ENCODE data around the gene TMEM185B.
A peak's percentile ranks its signal among the peaks of the same experiment; 100 is the strongest.

Gene TMEM185B

DNA sequence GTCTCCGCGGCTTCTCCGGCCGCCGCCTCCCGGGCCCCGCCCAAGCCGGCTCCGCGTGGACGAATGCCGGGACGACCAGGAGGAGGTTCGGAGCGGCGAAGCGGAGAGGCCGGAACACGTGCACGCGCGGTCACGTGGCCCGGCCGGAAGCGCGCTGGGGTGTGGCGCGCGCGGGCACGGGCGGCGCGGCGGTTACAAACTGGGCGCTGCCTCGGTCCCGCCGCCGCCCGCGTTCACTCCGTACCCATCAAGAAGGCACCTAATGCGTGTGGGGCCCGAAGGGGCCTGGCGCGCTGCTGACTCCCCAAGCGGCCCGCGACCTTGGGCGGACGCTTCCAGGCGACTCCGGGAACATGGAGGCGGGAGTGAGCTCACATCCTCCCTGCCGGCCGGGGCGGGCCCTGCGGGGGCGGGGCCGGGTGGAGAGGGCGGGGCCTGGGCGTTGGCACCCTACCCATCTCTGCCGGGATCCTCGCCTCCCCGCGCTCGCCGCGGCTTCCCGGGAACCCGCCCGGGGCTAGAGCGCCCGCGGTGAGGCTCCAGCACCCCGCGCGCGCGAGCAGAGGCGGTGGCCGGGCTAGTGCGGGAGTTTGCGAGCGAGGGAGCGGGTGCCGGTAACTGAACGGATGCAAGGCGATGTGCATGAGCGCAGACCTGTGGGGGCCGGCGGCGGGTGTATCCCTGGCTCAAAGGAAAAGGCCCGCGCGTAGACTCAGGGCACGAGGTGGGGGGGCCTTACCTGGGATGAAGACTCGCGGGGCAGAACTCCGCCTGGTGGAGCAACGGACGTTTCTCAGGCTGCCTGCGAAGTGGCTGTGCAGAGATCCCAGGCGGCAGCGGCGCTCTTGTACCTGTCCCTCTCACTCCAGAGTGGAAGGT lies at the start of gene TMEM185B:
Gene TMEM185B, minus strand, starts transcription at position 367 of the 879 bp plus-strand sequence. CDS start 424 bp downstream, outside the sequence.
- peak within 1 kb of the TSS; percentile 66 for H3K4me3 ChIP-seq (ENCODE audit: low read length)
- TF ChIP-seq, protein P1, sequence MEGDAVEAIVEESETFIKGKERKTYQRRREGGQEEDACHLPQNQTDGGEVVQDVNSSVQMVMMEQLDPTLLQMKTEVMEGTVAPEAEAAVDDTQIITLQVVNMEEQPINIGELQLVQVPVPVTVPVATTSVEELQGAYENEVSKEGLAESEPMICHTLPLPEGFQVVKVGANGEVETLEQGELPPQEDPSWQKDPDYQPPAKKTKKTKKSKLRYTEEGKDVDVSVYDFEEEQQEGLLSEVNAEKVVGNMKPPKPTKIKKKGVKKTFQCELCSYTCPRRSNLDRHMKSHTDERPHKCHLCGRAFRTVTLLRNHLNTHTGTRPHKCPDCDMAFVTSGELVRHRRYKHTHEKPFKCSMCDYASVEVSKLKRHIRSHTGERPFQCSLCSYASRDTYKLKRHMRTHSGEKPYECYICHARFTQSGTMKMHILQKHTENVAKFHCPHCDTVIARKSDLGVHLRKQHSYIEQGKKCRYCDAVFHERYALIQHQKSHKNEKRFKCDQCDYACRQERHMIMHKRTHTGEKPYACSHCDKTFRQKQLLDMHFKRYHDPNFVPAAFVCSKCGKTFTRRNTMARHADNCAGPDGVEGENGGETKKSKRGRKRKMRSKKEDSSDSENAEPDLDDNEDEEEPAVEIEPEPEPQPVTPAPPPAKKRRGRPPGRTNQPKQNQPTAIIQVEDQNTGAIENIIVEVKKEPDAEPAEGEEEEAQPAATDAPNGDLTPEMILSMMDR (conservative IDR thresholded peaks at IDR 0.05; ENCODE audit: low read length) = peak; percentile 31
- DNase-seq (ENCODE audit: low read depth) = peak; percentile 80

DNA sequence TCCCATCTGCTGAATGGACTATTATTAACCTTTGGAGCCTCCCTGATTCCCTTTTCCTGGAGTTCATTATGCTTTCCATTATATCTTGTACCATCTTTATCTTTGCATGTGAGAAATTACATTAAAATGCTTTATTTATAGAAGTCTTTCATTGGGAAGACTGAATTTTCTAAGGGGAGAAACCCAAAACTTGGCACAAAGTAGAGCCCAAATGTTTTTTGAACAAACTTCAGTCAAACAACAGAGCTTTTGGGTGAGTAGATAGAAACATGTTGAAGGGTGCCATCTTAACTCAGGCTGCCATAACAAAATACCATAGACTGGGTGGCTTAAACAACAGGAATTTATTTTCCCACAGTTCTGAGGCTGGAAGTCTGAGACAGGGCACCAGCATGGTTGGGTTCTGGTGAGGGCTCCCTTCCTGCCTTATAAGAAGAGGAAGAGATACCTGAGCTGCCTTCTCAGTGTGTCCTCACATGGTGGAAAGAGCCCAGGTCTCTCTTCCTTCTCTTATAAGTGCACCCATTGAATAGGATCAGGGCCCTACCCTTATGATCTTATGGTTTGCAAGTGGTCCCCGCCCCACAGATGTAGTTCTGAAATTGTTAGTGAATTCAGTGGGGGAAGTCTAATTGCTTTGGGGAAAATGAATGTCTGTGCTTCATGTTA lies 48.6 kb upstream of the TMEM185B start:
- DNase-seq (ENCODE audit: low read depth) = no peak
- TF ChIP-seq, protein P1 (conservative IDR thresholded peaks at IDR 0.05; ENCODE audit: low read length) = no peak
- H3K4me3 ChIP-seq (ENCODE audit: low read length) = no peak overlapping the region

DNA sequence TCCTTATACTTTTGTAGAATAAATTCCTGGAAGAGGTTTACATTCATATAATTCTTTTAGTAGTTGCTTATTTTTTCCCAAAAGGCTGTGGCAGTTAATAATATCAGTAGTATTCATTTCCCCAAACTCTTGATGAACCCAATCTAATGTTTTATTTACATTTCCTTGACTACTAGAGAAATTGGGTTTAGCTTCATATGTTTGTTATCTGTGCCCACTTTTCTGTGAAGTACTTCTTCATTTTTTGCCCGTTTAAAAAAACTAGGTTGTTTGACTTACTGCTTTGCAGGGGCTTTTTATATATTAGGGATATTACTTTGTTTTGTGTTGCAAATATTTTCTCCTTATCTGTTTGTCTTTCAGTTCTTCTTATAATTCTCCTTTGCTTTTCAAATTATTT lies 46.6 kb upstream of the TMEM185B start:
- no peak overlapping the region for H3K4me3 ChIP-seq (ENCODE audit: low read length)
- no peak for DNase-seq (ENCODE audit: low read depth)
- TF ChIP-seq, protein P1 (conservative IDR thresholded peaks at IDR 0.05; ENCODE audit: low read length) = no peak

DNA sequence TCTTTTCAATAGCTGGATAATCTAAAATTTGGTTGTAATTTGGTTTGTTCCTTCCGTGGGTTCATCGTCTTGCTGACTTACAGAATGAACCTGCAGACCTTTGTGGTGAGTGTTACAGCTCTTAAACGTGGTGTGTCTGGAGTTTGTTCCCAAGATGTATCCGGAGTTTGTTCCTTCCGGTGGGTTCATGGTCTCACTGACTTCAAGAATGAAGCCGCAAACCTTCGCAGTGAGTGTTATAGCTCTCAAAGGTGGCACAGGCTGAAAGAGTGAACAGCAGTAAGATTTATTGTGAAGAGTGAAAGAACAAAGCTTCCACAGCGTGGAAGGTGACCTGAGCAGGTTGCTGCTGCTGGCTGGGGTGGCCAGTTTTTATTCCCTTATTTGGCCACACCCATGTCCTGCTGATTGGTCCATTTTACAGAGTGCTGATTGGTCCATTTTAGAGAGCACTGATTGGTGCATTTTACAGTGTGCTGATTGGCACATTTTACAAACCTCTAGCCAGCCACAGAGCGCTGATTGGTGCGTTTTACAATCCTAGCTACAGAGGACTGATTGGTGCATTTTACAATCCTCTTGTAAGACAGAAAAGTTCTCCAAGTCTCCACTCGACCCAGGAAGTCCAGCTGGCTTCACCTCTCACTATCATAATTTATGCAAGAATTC lies 46.0 kb upstream of the TMEM185B start:
- TF ChIP-seq, protein P1 (conservative IDR thresholded peaks at IDR 0.05; ENCODE audit: low read length) = no peak
- no peak for DNase-seq (ENCODE audit: low read depth)
- no peak overlapping the region for H3K4me3 ChIP-seq (ENCODE audit: low read length)

DNA sequence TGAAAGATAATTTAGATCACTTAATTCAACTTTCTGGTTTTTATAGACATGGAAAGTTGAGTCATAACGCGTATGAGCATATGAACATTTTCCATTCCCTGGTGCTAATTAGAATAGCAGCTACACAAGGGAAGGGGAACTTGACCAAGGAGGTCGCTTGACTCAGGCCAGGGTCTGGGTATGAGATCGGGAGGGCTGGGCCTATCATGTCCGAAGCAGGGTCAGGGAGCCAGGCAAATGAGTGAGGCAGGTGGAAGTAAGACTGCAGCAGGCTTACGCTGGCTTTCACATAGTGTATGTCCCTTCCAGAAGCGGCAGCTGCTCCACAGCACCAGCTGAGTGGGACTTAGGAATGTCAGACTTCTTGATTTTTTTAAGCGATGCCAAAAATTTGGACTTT lies 44.1 kb upstream of the TMEM185B start:
- TF ChIP-seq, protein P1 (conservative IDR thresholded peaks at IDR 0.05; ENCODE audit: low read length) = no peak
- no peak overlapping the region for H3K4me3 ChIP-seq (ENCODE audit: low read length)
- DNase-seq (ENCODE audit: low read depth) = no peak

DNA sequence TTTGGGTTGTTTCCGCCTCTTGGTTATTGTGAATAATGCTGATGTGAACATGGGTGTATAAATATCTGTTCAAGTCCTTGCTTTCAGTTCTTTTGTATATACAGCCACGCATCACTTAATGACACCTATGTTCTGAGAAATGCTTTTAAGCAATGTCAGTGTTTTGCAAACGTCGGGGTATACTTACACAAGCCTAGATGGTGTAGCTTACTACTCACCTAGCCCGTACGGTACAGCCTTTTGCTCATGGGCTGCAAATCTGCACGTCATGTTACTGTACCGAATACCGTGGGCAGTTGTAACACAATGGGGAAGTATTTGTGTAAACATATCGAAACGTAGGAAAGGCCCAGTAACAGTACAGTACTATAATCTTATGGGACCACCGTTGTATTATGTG lies 41.8 kb upstream of the TMEM185B start:
- no peak for DNase-seq (ENCODE audit: low read depth)
- H3K4me3 ChIP-seq (ENCODE audit: low read length) = no peak overlapping the region
- TF ChIP-seq, protein P1 (conservative IDR thresholded peaks at IDR 0.05; ENCODE audit: low read length) = no peak
